ENCODE measurements around the gene GABRP.
"Not testable (repeated sequence)": the region's sequence is repeated elsewhere in the genome, so short reads cannot be mapped to it uniquely, and the experiment has no call there.

GABRP gene

GRCh38 chr5:170756691-170757090 lies 26.8 kb upstream of the GABRP start:
- TF ChIP-seq ZFX (IDR thresholded peaks at IDR 0.05; ENCODE audit: borderline replicate concordance), result no peak
- TF ChIP-seq, protein P1, sequence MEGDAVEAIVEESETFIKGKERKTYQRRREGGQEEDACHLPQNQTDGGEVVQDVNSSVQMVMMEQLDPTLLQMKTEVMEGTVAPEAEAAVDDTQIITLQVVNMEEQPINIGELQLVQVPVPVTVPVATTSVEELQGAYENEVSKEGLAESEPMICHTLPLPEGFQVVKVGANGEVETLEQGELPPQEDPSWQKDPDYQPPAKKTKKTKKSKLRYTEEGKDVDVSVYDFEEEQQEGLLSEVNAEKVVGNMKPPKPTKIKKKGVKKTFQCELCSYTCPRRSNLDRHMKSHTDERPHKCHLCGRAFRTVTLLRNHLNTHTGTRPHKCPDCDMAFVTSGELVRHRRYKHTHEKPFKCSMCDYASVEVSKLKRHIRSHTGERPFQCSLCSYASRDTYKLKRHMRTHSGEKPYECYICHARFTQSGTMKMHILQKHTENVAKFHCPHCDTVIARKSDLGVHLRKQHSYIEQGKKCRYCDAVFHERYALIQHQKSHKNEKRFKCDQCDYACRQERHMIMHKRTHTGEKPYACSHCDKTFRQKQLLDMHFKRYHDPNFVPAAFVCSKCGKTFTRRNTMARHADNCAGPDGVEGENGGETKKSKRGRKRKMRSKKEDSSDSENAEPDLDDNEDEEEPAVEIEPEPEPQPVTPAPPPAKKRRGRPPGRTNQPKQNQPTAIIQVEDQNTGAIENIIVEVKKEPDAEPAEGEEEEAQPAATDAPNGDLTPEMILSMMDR (IDR thresholded peaks at IDR 0.05), result no peak
- H3K27ac ChIP-seq, result no peak overlapping the region

- TF ChIP-seq, protein P1 (IDR thresholded peaks at IDR 0.05), result no peak
- no peak for TF ChIP-seq ZFX (IDR thresholded peaks at IDR 0.05; ENCODE audit: borderline replicate concordance)
- no peak overlapping the region for H3K27ac ChIP-seq
Observed at GRCh38 chr5:170757182-170757601, 26.3 kb upstream of the GABRP start.

DNA sequence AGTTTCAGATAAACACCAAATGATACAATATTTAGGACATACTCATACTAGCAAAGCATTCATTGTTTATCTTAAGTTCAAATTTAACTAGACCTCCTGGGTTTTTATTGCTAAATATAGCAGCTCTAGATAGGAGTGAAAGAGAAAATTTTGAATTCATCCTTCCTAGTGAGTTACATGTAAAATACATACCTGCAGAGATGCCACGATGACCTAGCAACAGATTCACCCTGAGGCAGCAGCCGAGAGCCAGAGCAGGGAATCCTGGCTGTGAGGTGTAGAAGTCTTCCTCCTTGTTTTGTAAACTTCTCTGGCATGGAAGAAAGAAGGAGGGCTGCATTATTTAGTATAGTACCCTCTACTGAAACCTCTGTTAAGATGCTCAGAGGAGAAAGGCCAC lies 25.9 kb upstream of the GABRP start:
- no peak for TF ChIP-seq ZFX (IDR thresholded peaks at IDR 0.05; ENCODE audit: borderline replicate concordance)
- TF ChIP-seq, protein P1 (IDR thresholded peaks at IDR 0.05), result no peak
- no peak overlapping the region for H3K27ac ChIP-seq

DNA sequence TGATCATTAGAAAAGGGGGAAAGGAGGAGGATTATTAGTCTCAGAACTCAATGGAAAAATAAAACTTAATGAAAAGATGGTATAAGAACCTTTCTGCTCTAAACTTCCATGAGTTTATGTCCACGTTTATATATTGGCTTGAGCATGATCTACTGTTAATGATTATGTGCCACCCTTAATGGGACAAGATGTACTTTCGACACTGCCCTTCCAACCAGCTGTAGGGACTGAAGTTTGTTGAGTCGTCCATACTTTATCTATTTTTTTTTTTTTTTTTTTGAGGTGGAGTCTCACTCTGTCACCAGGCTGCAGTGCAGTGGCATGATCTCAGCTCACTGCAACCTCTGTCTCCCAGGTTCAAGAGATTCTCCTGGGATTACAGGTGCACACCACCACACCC lies 25.0 kb upstream of the GABRP start:
- H3K27ac ChIP-seq, result no peak overlapping the region
- TF ChIP-seq, protein P1 (IDR thresholded peaks at IDR 0.05), result no peak
- TF ChIP-seq ZFX (IDR thresholded peaks at IDR 0.05; ENCODE audit: borderline replicate concordance), result no peak

- TF ChIP-seq ZFX (IDR thresholded peaks at IDR 0.05; ENCODE audit: borderline replicate concordance), result no peak
- TF ChIP-seq, protein P1 (IDR thresholded peaks at IDR 0.05), result no peak
- no peak overlapping the region for H3K27ac ChIP-seq
Observed at GRCh38 chr5:170760113-170760512, 23.4 kb upstream of the GABRP start.

DNA sequence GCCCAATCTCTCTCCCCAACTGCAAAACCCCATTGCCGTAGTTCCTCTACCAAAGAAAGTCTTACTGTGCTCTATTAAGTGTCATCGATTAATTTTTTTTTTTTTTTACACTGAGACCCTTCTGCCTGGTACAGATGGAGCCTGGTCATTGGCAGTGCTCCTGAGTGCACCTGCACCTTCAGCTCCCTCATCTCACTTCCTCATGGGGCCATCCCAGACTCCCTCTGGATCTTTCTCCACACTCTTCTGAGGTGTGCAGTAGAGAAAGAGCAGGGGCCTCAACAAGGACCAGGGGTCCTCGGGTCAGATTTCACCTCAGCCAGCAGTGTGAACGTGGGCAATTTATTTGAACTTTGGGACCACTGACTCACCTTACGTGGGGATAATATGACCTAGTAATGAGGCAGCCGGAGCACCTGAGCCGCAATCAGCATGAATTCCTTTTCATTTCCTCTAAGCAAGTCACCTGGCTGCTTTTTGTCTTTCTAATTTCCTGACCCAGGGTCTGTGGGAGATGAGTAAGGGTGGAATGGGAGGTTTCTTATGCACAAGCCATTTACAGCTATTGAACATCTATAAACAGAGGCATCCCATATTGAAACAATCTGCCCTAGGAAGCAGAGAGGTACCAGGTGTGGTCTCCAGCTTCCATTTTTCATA lies 22.3 kb upstream of the GABRP start:
- TF ChIP-seq, protein P1 (IDR thresholded peaks at IDR 0.05), result no peak
- no peak for TF ChIP-seq ZFX (IDR thresholded peaks at IDR 0.05; ENCODE audit: borderline replicate concordance)
- H3K27ac ChIP-seq, result no peak overlapping the region

DNA sequence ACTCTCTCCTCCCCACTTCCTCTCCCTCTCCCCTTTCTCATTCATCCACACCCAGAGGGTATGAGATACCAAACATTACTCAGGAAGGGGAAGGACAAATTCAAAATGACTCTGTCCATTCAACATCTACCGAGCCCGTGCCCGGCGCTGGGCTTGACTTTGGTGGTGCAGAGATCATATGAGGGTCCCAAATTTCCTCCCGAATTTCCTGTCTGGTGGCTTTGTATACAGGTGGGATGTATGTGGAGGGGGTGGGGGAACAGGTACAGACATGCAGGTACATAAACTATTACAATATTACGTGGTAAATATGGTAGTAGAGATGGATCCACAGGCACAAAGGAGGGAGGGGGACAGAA lies 21.8 kb upstream of the GABRP start:
- TF ChIP-seq ZFX (IDR thresholded peaks at IDR 0.05; ENCODE audit: borderline replicate concordance), result no peak
- TF ChIP-seq, protein P1 (IDR thresholded peaks at IDR 0.05), result no peak
- H3K27ac ChIP-seq, result no peak overlapping the region

- not testable (repeated sequence) for H3K27ac ChIP-seq
Observed at GRCh38 chr5:170762298-170762697, 21.2 kb upstream of the GABRP start.

DNA sequence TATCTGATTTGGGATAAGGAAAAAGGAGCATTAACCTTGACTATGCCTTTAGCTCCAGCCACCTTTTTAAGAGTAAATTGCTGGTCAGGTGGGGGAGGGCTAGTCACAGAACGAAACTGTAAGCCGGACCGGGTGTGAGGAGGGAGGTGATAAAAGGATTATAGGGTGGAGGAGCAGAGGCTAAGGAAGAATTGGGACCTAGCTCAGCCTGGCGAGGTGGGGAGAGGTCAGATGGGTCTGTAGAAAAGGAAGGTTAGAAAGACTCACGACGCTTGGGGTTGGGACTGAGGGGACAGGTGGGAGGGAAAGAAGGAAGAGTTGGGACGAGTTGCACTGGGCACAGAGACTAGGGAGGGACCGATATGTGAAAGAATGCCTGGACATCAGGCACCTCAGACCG lies 17.7 kb upstream of the GABRP start:
- H3K27ac ChIP-seq, result not testable (repeated sequence)

All from 22Rv1 (cell line).